HG02610 (cell line): ENCODE data around the gene INHA.

Experiments
- ATAC-seq: cut with Tn5 transposase; IDR thresholded peaks from one replicate; pipeline ENCODE4 v1.9.1; 2021; ENCODE audit warnings: mild to moderate bottlenecking, moderate library complexity; ENCODE audit not compliant: unreplicated experiment

Gene INHA

DNA sequence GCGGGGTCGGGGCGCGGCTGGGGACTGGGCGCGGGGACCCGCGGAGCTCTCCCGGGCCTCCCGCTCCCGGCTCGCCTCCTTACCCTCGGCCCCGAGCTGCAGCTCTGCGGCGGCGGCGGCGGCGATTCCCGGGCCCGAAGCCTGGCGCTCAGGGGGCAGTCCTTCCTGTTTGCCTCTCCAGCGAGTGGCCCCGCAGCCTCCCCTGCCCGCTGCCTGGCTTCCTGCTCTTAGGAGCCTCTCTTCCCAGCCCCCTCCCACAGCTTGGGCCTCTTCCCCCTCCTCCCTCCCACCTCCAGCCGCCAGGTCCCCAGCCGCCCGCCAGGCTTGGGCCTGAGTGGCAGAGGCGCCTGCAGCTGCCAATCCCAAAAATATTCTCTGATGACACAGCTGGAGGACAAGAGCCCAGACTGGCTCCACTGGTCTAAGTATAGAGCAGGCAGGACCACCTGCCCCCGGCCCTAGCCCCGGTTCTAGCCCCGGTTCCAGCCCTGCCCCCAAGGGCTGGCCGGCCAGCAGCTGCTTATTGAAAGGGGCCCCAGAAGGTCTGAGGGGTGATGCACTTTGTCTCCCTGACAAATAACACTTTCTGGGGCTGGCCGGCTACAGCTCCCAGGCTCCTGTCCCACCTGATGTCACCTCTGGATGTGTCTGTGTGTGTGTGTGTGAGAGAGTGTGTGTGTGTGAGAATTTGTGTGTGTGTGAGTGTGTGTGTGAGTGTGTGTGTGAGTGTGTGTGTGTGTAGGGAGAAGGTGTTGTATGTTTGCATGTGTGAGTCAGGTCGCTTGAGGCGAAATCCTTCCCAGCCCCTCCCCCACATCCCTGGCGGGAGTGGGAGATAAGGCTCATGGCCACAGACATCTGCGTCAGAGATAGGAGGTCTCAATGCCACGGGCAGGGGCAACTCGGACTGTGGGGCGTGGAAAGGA is 536 bp upstream of the INHA start, which contains the start of gene OBSL1:
OBSL1 (minus strand) TSS at position 229 of the 926 bp plus-strand sequence. CDS start 307 bp downstream, outside the sequence.
- ATAC-seq, result no peak

DNA sequence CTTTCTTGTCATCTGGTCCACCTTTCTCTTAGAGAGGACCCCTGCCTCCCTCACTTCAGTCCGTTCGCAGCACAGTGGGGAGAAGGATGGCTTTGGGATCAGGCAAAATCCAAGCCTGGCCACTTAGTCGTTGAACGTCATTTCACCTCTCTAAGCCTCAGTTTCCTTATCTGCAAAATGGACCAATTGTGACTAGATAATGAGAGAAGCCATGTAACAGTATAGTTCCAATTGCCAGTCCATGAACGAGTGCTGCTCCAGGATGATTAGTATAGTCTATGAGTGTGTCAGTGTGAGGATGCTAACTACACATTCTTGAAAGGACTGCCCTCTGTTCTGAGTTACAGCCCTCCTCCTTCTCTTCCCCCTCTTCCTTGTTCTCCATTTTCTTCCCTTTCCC is 1.1 kb downstream of the INHA start:
- ATAC-seq, result no peak

DNA sequence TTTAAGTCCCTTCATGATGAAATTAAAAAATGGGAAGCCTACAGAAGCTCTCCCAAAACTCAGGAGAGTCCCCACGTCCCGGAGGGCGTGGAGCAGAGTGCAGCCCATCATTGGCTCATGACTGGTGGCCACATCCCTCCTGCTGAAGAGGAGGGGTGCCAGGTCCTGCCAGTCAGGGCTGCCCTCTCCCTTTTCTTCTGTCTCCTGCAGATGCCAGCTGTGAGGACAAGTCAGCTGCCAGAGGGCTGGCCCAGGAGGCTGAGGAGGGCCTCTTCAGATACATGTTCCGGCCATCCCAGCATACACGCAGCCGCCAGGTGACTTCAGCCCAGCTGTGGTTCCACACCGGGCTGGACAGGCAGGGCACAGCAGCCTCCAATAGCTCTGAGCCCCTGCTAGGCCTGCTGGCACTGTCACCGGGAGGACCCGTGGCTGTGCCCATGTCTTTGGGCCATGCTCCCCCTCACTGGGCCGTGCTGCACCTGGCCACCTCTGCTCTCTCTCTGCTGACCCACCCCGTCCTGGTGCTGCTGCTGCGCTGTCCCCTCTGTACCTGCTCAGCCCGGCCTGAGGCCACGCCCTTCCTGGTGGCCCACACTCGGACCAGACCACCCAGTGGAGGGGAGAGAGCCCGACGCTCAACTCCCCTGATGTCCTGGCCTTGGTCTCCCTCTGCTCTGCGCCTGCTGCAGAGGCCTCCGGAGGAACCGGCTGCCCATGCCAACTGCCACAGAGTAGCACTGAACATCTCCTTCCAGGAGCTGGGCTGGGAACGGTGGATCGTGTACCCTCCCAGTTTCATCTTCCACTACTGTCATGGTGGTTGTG is 2.6 kb downstream of the INHA start:
- ATAC-seq, result no peak

DNA sequence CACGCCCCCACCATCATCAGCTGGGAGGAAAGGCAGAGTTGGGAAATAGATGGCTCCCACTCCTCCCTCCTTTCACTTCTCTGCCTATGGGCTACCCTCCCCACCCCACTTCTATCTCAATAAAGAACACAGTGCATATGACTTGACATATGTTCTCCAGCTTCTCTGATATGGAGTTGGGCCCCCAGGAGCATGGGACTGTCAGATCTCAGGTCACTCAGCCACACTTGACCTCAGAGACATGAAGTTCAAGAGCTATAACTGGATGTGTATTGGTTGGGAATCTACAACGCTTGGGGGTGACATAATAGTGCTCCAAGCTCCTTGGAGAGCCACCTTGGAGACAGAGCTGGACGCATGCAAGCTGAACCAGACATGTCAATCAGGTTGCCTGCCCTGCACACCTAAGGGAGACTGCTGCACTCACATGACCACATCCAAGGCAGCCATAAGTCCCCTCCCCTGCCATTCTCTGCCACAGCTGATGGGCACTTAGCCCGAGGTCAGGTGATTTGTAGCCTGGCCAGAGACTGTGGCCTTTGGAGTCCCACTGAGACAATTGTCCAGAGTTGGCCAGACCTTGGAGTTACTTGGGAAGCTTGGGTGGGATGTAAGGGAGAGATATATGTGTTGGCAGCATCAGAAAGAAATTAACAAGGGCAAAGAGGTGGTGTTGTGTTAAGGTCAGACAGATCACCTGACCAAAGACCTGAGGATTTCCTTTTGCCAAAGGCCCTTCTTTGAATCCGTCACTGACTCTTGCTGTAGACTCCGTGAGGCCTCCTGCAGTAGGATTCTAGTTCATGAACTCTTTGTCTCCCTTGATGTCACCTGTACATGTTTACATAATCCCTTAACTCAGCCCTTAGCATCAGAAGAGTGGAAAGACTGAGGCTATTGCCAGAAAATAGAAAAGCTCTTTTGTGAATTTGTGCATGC is 3.7 kb downstream of the INHA start:
- no peak for ATAC-seq

DNA sequence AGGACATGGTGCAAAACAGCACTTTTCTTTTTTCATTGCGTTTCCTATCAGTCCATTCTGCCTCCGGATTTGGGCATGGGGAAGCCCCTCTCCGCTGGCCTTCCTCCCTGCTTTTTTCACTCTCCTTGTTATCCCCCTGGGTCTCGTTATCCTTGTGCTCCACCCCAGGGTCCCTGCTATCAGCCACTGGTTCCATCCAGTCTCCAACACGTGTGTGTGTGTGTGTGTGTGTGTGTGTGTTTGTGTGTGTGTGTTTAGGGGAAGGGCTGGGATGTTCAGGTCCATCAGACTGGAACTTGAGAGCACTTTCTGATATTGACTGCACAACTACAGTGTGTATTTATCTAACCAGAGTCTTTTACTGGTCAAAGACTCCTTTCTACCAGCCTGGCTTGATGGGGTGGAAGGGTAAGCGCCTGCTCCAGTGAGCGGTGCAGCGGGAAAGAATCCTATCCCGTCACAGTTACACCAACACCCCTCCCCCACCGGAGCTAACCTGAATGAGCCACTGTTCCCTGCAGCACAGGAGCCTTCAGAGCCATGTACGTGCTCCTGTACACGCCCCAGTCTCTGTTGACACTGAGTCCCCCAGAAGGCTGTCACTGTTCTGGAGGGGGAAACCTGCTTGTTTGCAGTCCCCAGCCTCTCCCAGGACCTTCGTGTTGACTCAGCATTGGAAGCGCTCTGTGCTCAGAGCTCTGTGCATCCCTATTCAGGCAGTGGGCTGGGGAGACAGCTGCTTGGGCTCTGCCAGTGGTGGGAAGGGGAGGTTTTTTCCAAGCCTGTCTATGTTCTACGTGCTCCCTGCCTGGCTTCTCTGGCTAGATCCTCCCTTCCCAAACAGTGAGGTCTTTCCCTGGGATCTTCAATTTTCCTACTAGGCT is 4.6 kb downstream of the INHA start:
- ATAC-seq, result no peak

DNA sequence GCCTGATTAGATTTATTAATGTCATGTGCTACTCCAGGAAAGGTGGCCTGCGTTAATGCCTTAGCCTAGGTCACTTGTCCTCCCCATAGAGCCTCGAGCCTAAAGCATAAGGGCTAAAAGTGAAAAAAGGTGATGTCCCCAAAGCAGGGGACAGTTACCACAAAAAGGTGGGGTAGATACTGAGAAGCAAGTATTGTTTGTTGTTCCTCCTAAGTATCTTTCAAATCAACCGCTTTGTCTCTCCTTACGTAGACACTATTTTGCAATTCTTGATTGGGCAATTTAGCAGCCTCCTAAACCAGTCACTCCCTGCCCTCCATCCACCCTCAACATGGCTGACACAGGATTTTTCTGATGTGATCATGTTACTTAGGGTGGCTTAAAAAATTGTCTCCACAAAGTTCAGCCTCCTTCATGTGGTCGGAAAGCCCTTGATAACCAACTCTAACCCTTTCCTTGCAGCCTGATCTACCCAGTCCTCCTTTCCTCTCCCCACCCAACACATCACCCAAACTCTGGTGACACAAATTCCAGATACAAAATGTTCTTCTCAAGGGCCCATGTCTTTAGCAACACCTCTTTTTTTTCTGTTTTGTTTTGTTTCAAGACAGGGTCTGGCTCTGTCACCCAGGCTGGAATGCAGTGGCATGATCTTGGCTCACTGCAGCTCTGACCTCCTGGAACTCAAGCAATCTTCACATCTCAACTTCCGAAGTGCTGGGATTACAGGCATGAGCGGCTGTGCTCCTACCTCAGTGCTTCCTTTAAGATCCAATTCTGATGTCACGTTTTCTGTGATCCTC is 6.9 kb downstream of the INHA start:
- no peak for ATAC-seq

DNA sequence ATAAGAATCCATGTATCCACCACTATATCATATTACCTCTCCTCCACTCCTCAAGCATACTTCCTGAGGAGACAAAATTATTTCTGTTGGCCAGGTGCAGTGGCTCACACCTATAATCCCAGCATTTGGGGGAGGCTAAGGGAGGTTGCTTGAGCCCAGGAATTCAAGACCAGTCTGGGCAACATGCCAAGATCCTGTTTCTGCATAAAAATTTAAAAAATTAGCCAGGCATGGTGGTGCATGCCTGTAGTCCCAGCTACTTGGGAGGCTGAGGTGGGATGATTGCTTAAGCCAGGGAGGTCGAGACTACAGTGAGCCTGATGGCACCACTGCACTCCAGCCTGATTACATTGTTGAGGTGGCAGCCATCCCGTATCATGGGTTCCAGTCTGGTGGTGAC is 9.2 kb downstream of the INHA start:
- no peak for ATAC-seq

DNA sequence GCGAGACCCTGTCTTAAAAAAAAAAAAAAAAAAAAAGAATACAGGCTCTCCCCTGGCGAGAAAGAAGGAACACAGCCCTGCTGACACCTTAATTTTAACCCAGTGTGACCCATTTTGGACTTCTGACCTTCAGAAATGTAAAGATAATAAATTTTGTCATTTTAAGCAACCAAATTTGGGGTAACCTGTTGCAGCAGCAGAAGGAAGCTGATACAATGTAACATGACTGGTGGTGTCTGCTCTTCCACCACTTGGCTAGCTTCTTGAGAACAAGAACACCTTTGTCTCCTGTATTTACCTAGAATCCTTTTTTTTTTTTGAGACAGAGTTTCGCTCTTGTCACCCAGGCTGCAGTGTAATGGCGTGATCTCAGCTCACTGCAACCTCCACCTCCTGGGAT is 19.0 kb downstream of the INHA start:
- ATAC-seq, result no peak

DNA sequence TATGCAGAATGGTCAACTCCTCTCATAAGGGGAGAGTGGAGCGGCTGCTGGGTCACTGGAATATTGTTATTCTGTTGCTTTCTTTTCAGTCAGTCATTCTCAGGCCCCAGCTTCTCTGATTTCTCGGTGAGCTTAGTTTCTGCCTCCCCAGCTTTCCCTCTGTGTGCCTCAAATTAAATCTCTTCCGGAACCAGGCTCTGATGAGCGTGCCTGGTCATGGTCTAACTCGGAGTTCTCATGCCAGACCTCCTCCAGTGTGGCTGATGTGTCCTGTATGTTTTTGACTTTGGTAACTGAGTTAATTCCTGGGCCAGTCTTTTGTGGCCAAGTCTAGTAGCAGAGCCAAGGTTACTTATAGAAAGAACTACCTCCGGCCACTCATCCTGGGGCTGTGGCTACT is 20.6 kb downstream of the INHA start:
- ATAC-seq, result no peak

DNA sequence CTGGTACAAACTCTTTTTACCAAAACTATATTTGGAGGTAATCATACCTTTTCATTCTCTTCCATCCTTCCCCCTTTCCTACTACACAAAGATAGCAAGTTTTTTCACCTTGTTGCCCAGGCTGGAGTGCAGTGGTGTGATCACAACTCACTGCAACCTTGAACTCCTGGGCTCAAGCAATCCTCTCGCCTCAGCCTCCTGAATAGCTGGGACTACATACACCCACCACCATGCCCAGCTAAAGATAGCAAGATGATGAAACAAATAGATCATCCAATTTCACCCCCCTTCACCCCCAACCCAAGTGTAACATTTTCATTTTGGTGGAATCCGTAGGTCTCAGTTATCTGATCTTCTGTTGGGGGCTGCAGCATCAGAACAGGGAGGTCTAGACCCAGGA is 21.0 kb downstream of the INHA start:
- no peak for ATAC-seq

DNA sequence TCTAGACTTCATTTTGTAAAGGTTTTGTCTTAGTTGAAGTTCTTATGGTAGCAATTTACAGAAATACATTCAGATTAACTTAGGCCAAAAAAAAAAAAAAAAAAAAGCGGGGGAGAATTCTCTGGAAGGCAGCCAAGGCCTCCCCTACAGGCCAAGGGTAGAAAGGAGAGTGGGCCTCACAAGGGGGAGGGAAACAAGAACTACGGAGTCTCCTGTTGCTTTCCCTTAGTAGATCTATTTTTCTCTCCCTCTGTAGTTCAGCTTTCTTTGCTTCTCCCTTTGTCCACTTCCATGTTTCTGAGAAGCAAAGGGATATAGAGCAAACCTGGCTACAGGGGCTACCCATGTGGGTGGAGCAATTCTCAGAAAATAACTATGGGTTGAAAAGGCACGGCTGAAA is 23.1 kb downstream of the INHA start:
- no peak for ATAC-seq

DNA sequence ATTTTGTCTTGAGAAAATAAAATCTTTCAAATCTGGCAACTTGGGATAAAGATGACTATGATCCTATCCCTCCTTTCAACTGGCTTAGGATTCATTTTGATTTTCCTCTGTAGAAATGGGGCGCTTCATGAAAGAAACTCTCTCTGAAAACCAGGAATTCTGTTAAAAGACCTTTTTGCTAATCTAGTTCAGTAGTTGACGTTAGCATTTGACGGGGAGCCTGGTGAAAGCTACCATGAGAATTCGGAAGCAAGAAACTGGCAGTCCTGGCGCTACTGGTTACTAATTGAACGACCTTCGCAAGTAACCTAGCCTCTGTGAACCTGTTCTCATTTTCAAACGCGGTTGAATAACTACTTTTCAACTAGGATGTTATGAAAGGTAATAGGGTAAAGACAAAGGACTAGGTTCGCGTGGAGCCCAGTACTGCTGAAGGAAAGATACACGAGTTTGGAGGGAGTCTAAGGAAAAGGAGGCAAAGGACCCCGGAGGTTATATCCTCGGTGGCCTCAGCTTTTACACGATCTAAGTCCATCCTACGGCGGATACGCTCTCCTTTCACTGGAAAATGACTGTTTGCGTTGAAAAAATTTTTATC is 24.9 kb downstream of the INHA start:
- no peak for ATAC-seq

DNA sequence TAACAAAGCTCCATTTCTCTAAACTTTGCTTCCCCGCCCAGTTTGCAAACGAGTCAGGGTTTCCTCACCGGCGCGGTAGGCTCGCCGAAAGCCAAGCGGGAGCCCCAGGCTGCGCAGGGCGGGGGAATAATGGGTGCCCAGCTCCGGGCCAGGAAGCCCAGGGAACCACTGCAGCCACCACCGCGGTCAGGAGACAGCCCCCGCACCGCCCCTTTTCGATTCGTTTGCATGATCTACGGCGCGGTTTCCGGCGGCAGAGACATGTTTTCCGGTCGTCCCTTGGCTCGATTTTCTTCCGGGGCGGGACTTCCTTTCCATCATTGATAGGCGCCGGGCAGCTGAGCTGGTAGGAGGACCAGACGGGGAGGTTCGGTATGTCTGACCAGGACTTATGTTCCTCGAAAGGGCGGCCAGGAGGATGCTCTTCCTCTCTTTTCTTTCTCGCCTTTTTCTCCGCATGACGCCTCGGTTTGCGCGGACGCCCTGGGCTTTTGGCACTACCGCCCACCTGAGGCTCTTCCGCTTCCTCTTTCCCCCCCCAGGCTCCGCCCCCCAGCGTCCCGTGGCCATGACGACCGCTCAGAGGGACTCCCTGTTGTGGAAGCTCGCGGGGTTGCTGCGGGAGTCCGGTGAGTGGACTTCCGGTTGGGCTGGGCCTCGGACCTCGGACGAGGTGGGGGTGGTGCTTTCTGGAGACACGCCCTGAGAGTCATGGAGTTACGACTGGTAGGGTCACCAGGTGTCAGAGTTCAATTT is 25.6 kb downstream of the INHA start, which contains the start of gene STK11IP:
STK11IP (plus strand) TSS at position 306 of the 756 bp plus-strand sequence; CDS start at position 569, 263 bp downstream.
- peak; percentile 93 for ATAC-seq

DNA sequence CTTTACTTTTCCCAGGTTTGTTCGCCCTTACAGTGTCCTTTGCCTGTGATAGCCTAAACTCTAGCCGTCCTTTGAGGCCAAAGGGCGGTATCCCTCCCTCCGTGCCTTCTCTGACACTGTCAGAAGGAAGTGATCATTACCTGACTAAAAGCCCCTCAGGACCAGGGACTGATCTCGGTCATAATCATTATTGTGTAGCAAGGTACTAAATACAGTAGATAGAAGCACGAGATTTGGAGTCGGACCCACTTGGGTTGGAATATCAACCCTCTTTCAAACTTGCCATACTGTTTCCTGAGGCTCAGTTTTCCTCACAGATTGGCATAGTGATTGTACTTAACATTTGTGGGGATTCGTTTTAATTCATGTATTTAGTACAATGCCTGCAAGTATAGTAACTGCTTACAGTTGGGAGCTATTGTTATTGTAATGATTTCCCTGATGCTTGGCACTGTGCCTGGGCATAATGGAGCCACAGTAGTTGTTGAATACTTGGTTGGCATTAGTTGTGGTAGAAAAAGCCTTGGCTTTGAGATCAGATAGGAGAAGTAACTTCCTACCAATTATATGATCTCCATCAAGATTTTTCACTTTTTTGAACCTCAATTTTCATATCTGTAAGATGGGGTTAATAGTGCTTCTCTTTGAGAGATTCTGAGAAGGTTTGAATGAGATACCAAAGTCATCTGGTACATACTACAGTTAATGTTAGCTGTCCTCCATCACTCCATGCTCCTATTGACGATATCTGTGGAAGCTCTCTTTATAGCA is 26.4 kb downstream of the INHA start:
- ATAC-seq, result no peak

DNA sequence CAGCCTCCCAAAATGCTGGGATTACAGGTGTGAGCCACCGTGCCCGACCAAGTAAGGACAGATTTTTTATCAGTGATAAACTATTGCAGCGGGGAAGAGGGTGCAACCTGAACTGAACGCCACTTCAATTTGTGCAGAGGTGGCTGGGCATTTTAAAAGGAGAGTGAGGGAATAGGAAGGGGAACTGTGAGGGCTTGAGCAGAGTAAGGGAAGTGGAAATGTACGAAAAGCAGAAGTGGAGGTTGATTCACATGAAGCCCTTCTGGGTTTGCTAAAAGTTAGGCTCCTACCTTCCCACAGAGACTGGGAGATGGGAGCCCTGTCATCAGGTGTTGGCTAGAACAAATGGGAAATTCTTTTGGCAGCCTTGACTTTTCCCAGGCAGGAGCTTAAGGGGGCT is 31.7 kb downstream of the INHA start:
- no peak for ATAC-seq

DNA sequence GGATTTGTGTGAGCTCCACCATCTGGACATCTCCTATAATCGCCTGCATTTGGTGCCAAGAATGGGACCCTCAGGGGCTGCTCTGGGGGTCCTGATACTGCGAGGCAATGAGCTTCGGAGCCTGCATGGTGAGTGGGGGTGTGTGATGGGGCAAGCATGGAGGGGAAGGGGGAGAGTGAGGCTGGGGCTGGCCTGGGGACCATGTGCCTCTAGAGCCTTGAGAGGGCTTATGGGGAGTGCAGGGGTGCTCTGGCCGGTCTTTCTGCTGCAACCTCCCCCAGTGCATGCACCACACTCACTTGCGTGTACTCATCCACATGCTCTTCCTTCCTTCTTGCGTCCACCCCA is 33.5 kb downstream of the INHA start:
- ATAC-seq, result no peak

DNA sequence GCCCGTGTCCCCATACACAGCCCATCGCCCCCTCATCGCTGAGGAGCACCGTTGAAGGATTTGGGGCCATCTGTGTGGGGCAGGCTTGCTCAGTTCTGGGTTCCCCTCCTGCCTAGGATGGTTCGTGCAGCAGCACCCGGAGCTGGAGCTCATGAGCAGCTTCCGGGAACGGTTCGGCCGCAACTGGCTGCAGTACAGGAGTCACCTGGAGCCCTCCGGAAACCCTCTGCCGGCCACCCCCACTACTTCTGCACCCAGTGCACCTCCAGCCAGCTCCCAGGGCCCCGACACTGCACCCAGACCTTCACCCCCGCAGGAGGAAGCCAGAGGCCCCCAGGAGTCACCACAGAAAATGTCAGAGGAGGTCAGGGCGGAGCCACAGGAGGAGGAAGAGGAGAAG is 35.8 kb downstream of the INHA start:
- ATAC-seq, result no peak
